Keratinocyte (primary cell): Measurements from ENCODE around the gene VASH2. TPM values are rescaled to one million over a fixed set of nuclear protein-coding genes. Genes with fewer than 3 reads are reported as not detected.
A peak's percentile ranks its signal among the peaks of the same experiment; 100 is the strongest.

ENCODE experiments used
- DNase-seq: peaks from one replicate; pipeline ENCODE4 v3.0.0-alpha.2; 2011; ENCODE audit warnings: low read depth, missing footprints, low spot score
- FAIRE-seq: peaks from 2 replicates; lab custom pipeline; 2011; peaks lifted over from hg19 to GRCh38; lab: Jason Lieb, UNC
- H2AFZ ChIP-seq: 2 replicates; pipeline ENCODE4 v1.6.0; 2012; ENCODE audit warnings: low read length, control low read depth, inconsistent platforms; ENCODE audit not compliant: control insufficient read depth
- H3K27ac ChIP-seq: 2 replicates; pipeline ENCODE4 v1.5.1; 2011; ENCODE audit warnings: low read length; ENCODE audit not compliant: control insufficient read depth, insufficient read depth
- H3K27me3 ChIP-seq: 3 replicates; pipeline ENCODE4 v1.6.0; 2011; ENCODE audit warnings: low read length; ENCODE audit not compliant: control insufficient read depth, insufficient read depth; ENCODE audit errors: extremely low read depth
- H3K36me3 ChIP-seq, 2 experiments: 2 replicates in 1 of 2; 3 replicates in 1 of 2; pipeline ENCODE4 v1.5.1; 2011; ENCODE audit warnings: low read length in 2 of 2, mild to moderate bottlenecking in 1 of 2; ENCODE audit not compliant: control insufficient read depth in 2 of 2, insufficient read depth in 2 of 2; ENCODE audit errors: extremely low read depth in 1 of 2
- H3K4me1 ChIP-seq: 3 replicates; pipeline ENCODE4 v1.5.1; 2011; ENCODE audit warnings: low read length; ENCODE audit not compliant: control insufficient read depth, insufficient read depth; ENCODE audit errors: extremely low read depth
- H3K4me2 ChIP-seq: 3 replicates; pipeline ENCODE4 v1.6.0; 2011; ENCODE audit warnings: low read depth, low read length; ENCODE audit not compliant: control insufficient read depth, insufficient read depth; ENCODE audit errors: extremely low read depth
- H3K4me3 ChIP-seq, 3 experiments: fragments of 200-600 bp in 1 of 3; sonication (generic) in 1 of 3; 2 replicates in 2 of 3; 3 replicates in 1 of 3; pipeline ENCODE4 v1.5.1; 2011 to 2016; ENCODE audit warnings: low read length in 3 of 3, mild to moderate bottlenecking in 3 of 3, control low read depth in 2 of 3, inconsistent platforms in 1 of 3, low read depth in 1 of 3, mixed read lengths in 1 of 3, mixed run types in 1 of 3, moderate library complexity in 1 of 3; ENCODE audit not compliant: control insufficient read depth in 2 of 3, insufficient read depth in 2 of 3; ENCODE audit errors: extremely low read depth in 1 of 3
- H3K79me2 ChIP-seq: 2 replicates; pipeline ENCODE4 v1.6.0; 2012; ENCODE audit warnings: low read length; ENCODE audit not compliant: control insufficient read depth, insufficient read depth
- H3K9ac ChIP-seq: 3 replicates; pipeline ENCODE4 v1.6.0; 2011; ENCODE audit warnings: low read length; ENCODE audit not compliant: control insufficient read depth, insufficient read depth; ENCODE audit errors: extremely low read depth
- H3K9me1 ChIP-seq: 3 replicates; pipeline ENCODE4 v1.6.0; 2011; ENCODE audit warnings: low read length; ENCODE audit not compliant: control insufficient read depth, insufficient read depth; ENCODE audit errors: extremely low read depth
- H3K9me3 ChIP-seq: 2 replicates; pipeline ENCODE4 v1.5.1; 2012; ENCODE audit warnings: low read depth, low read length; ENCODE audit not compliant: control insufficient read depth
- H4K20me1 ChIP-seq: 3 replicates; pipeline ENCODE4 v1.6.0; 2011; ENCODE audit warnings: low read length; ENCODE audit not compliant: control insufficient read depth, insufficient read depth; ENCODE audit errors: extremely low read depth
- CTCF ChIP-seq, 3 experiments: IDR thresholded peaks in 1 of 3; conservative IDR thresholded peaks in 1 of 3; optimal IDR thresholded peaks in 1 of 3; 2 replicates in 2 of 3; 3 replicates in 1 of 3; pipeline versions ENCODE3 to v1.5.1; 2011; ENCODE audit warnings: low read length in 3 of 3, mild to moderate bottlenecking in 3 of 3, moderate library complexity in 2 of 3, control low read depth in 1 of 3, inconsistent platforms in 1 of 3; ENCODE audit not compliant: insufficient read depth in 2 of 3; ENCODE audit errors: extremely low read depth in 1 of 3
- EZH2 ChIP-seq: IDR thresholded peaks from one replicate; pipeline ENCODE4 v1.6.1; 2012; ENCODE audit warnings: inconsistent platforms, mild to moderate bottlenecking, low read length, moderate library complexity
- dilution Hi-C: fragments of 300-500 bp; cut with MboI; formaldehyde crosslinking; loops from one replicate; pipeline ENCODE4 v1.7.0; 2020; ENCODE audit warnings: low sequenced_read_pairs; ENCODE audit not compliant: extremely low pct_ligation_motif_present
- polyA plus RNA-seq, 5 experiments: library from polyadenylated mRNA; depleted of rRNA in 3 of 5; stranded (reverse) in 3 of 5; stranded (forward) in 1 of 5; unstranded in 1 of 5; fragments of >200 nt; gene quantifications; 1 replicate in 1 of 5; 2 replicates in 3 of 5; 3 replicates in 1 of 5; pipeline versions ENCODE4 v1.2.1 to v1.2.3, GENCODE V29; 2011 to 2012; ENCODE audit warnings: missing spikeins in 2 of 5, low read depth in 1 of 5, low replicate concordance in 1 of 5

VASH2 gene
- polyA plus RNA-seq, 1 donor (not counting 4 experiments of a cell fraction or from before 2014, with no cell fraction given), result 0.04 TPM

GRCh38 chr1:213008564-213008963 is 58.2 kb downstream of the VASH2 start:
- Histone ChIP-seq H3K4me1 (no peaks in the 10 kb centered on the region), H3K27ac (no peak overlapping the region), H3K27me3 (no peaks in the 10 kb centered on the region), H3K9me1 (no peaks in the 10 kb centered on the region), H3K4me3 (no peak overlapping the region), H3K36me3 (peaks cover 0 to 5% of the 10 kb centered on the region in 2 experiments), H3K9me3 (no peaks in the 10 kb centered on the region), H3K9ac (no peak overlapping the region), H3K79me2 (peaks cover 15% of the 10 kb centered on the region), H3K4me2 (no peak overlapping the region), H2AFZ (no peak overlapping the region), H4K20me1 (no peaks in the 10 kb centered on the region)
- TF ChIP-seq EZH2, result no peak
- TF ChIP-seq CTCF (optimal IDR thresholded peaks at IDR 0.05 in 1 of 3, IDR thresholded peaks at IDR 0.05 in 1 of 3, conservative IDR thresholded peaks at IDR 0.05 in 1 of 3; ENCODE audit: extremely low read depth in 1 of 3, insufficient read depth in 2 of 3, low read length in 3 of 3), result no peak
- dilution Hi-C loops, result no loop called here
- FAIRE-seq (no peak), DNase-seq (no peak)

DNA sequence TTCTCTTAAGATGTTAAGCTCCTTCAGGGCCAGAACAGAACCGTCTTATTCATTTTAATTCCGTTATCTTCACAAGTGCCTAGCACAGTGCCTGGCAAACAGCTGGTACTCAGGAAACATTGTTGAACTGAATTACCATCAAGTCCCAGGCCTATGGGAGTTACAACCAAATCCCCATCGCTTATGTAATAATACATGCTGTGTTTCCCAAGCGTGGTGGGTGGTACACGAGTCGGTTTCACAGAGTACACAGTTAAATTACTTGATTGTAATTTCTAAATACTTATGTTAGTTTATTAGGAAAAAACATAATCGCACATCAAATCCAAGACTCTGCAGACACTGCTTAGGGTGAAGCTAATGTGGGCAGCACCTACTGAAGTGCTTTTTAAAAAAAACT is 64.3 kb downstream of the VASH2 start:
- Histone ChIP-seq H3K4me2 (peak overlapping the region; percentile 74), H2AFZ (peak overlapping the region; percentile 99)
- no peak for FAIRE-seq

More for the DNA sequence above, 64.3 kb downstream of the VASH2 start:
- peak overlapping the region; percentile 77 for H3K27ac ChIP-seq
- no peaks in the 10 kb centered on the region for H3K27me3 ChIP-seq
- no peak for DNase-seq
- dilution Hi-C loops, result no loop called here
- H3K9ac ChIP-seq, result peak overlapping the region; percentile 87
- H3K9me1 ChIP-seq, result no peaks in the 10 kb centered on the region
- no peak for TF ChIP-seq CTCF (optimal IDR thresholded peaks at IDR 0.05 in 1 of 3, IDR thresholded peaks at IDR 0.05 in 1 of 3, conservative IDR thresholded peaks at IDR 0.05 in 1 of 3; ENCODE audit: extremely low read depth in 1 of 3, insufficient read depth in 2 of 3, low read length in 3 of 3)
- TF ChIP-seq EZH2, result no peak
- H4K20me1 ChIP-seq, result no peaks in the 10 kb centered on the region
- H3K9me3 ChIP-seq, result no peaks in the 10 kb centered on the region
- peaks cover 0 to 5% of the 10 kb centered on the region in 2 experiments for H3K36me3 ChIP-seq
- H3K4me1 ChIP-seq, result peaks cover 5% of the 10 kb centered on the region
- H3K4me3 ChIP-seq, result peak overlapping the region; percentile 68 to 93 (median 84)
- H3K79me2 ChIP-seq, result peaks cover 31% of the 10 kb centered on the region
